H7 (cell line): Measurements from ENCODE around the gene OXA1L. TPM values are rescaled to one million over a fixed set of nuclear protein-coding genes. Genes with fewer than 3 reads are reported as not detected.
A peak's percentile ranks its signal among the peaks of the same experiment; 100 is the strongest.
"Not testable (repeated sequence)": the region's sequence is repeated elsewhere in the genome, so short reads cannot be mapped to it uniquely, and the experiment has no call there.

ENCODE experiments used
- DNase-seq: peaks from one replicate; pipeline ENCODE4 v3.0.0; 2012
- H3K27me3 ChIP-seq: 2 replicates; pipeline ENCODE4 v1.6.0; 2011; ENCODE audit warnings: mild to moderate bottlenecking, low read length; ENCODE audit not compliant: control insufficient read depth, insufficient read depth
- H3K36me3 ChIP-seq: replicated peaks from 2 replicates; pipeline ENCODE4 v1.5.1; 2011; ENCODE audit warnings: low read length; ENCODE audit not compliant: control insufficient read depth, insufficient read depth
- H3K4me3 ChIP-seq: 2 replicates; pipeline ENCODE4 v1.5.1; 2011; ENCODE audit warnings: low read depth, mild to moderate bottlenecking, control low read depth, low read length, moderate library complexity; ENCODE audit not compliant: insufficient read depth
- total RNA-seq: library from RNA; depleted of rRNA; stranded (reverse); fragments of >200 nt; shearing (Covaris generic); gene quantifications from 2 replicates; pipeline ENCODE4 v1.2.3, GENCODE V29; 2014

The OXA1L gene
- total RNA-seq, 1 experiment from 2014 or later = 192 TPM

GRCh38 chr14:22776215-22776614 lies 9.7 kb downstream of the OXA1L start:
- Histone ChIP-seq H3K27me3 (no peaks in the 10 kb centered on the region), H3K36me3 (peaks cover 2% of the 10 kb centered on the region), H3K4me3 (no peak overlapping the region)
- no peak for DNase-seq

GRCh38 chr14:22776849-22777248 lies 10.4 kb downstream of the OXA1L start:
- not testable (repeated sequence) for H3K27me3 ChIP-seq, H3K36me3 ChIP-seq, H3K4me3 ChIP-seq, DNase-seq

- H3K27me3 ChIP-seq = no peaks in the 10 kb centered on the region
- peak; percentile 1 for DNase-seq
- no peaks in the 10 kb centered on the region for H3K36me3 ChIP-seq
- H3K4me3 ChIP-seq = no peak overlapping the region
These were observed 11.6 kb downstream of the OXA1L start for GRCh38 chr14:22778084-22778483.

GRCh38 chr14:22780105-22780679 lies 13.7 kb downstream of the OXA1L start:
- Histone ChIP-seq H3K36me3 (no peaks in the 10 kb centered on the region), H3K4me3 (no peak overlapping the region), H3K27me3 (no peaks in the 10 kb centered on the region)
- peak; percentile 4 for DNase-seq

- Histone ChIP-seq H3K36me3 (no peaks in the 10 kb centered on the region), H3K4me3 (no peak overlapping the region), H3K27me3 (no peaks in the 10 kb centered on the region)
- no peak for DNase-seq
These were observed 14.4 kb downstream of the OXA1L start for GRCh38 chr14:22780941-22781300.

- Histone ChIP-seq H3K36me3 (no peaks in the 10 kb centered on the region), H3K4me3 (no peak overlapping the region), H3K27me3 (no peaks in the 10 kb centered on the region)
- DNase-seq = no peak
These were observed 15.0 kb downstream of the OXA1L start for GRCh38 chr14:22781301-22781991.

- no peak overlapping the region for H3K4me3 ChIP-seq
- H3K27me3 ChIP-seq = no peaks in the 10 kb centered on the region
- no peaks in the 10 kb centered on the region for H3K36me3 ChIP-seq
- no peak for DNase-seq
These were observed 20.2 kb downstream of the OXA1L start for GRCh38 chr14:22786685-22787084.

GRCh38 chr14:22791301-22791700 lies 24.8 kb downstream of the OXA1L start:
- Histone ChIP-seq H3K4me3 (no peak overlapping the region), H3K36me3 (no peaks in the 10 kb centered on the region), H3K27me3 (no peaks in the 10 kb centered on the region)
- no peak for DNase-seq

GRCh38 chr14:22792158-22792557 lies 25.7 kb downstream of the OXA1L start:
- DNase-seq = no peak
- Histone ChIP-seq H3K36me3 (no peaks in the 10 kb centered on the region), H3K4me3 (no peak overlapping the region)

GRCh38 chr14:22793550-22793949 lies 27.1 kb downstream of the OXA1L start:
- H3K27me3 ChIP-seq, DNase-seq, H3K36me3 ChIP-seq, H3K4me3 ChIP-seq: not testable (repeated sequence)

More at GRCh38 chr14:22792158-22792557, 25.7 kb downstream of the OXA1L start:
- H3K27me3 ChIP-seq = no peaks in the 10 kb centered on the region

- Histone ChIP-seq H3K4me3 (no peak overlapping the region), H3K27me3 (no peaks in the 10 kb centered on the region), H3K36me3 (no peaks in the 10 kb centered on the region)
- no peak for DNase-seq
These were observed 27.5 kb downstream of the OXA1L start for GRCh38 chr14:22793976-22794375.

GRCh38 chr14:22794551-22794951 lies 28.1 kb downstream of the OXA1L start:
- DNase-seq = no peak
- H3K4me3 ChIP-seq = no peak overlapping the region
- no peaks in the 10 kb centered on the region for H3K27me3 ChIP-seq
- no peaks in the 10 kb centered on the region for H3K36me3 ChIP-seq

GRCh38 chr14:22796087-22796707 lies 29.7 kb downstream of the OXA1L start:
- no peaks in the 10 kb centered on the region for H3K36me3 ChIP-seq
- H3K4me3 ChIP-seq = no peak overlapping the region
- no peaks in the 10 kb centered on the region for H3K27me3 ChIP-seq
- no peak for DNase-seq

GRCh38 chr14:22797017-22797917 lies 30.8 kb downstream of the OXA1L start:
- Histone ChIP-seq H3K4me3 (no peak overlapping the region), H3K27me3 (no peaks in the 10 kb centered on the region), H3K36me3 (no peaks in the 10 kb centered on the region)
- DNase-seq = peak; percentile 65
